GM18868 (cell line): ENCODE results near the gene ARL17B.
"Not testable (repeated sequence)": the region's sequence is repeated elsewhere in the genome, so short reads cannot be mapped to it uniquely, and the experiment has no call there.

Experiments used
- ATAC-seq: cut with Tn5 transposase; IDR thresholded peaks from one replicate; pipeline ENCODE4 v1.9.1; 2021; ENCODE audit warnings: mild to moderate bottlenecking, moderate library complexity; ENCODE audit not compliant: unreplicated experiment

The ARL17B gene

DNA sequence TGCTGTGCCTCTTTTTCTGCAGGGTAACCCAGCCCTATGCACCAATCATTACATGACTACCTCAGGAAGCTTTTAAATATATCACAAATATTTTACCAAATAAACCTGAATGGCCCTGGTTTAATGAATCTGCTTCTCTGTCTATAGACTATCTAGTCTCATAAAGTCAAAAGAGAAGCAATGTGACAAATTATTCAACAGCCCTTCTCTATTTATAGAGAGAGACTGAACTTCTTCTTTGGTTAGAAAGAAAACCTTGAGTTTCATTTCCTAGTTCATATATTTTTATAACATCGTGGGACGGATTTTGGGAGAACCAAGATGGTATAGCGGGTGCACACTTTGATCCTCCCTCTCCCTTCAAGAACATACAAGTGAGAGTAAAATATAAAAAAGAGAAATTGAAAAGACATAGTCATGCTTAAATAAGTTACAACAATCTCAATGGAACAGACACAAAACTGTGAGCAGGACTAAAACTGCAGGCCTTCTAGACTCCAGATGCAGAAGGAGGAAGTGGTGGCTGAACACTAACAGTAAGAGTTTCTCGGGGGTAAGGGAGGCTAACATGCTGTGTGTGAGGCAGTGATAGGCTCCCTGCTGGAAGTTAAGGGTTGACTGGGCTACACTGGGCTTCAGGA lies 70.5 kb downstream of the ARL17B start:
- ATAC-seq, result peak; percentile 92

DNA sequence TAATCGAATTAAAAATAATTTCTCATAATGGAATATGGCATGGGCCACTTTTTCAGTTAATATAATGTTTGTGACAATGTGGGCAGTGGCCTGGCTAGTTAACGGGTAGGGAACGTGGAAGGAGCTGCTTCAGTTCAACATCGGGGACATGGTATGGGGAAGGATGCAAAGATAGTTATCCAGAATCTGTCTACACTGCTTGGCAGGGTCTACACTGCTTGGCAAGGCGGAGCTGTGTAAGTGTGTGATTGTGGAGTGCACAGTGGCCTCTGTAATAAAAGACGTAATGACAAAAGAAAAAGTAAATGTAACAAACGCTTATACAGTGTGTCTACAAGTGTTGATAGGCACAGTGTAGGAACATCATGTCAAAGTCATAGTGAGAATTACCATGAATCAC lies 74.0 kb downstream of the ARL17B start:
- not testable (repeated sequence) for ATAC-seq

DNA sequence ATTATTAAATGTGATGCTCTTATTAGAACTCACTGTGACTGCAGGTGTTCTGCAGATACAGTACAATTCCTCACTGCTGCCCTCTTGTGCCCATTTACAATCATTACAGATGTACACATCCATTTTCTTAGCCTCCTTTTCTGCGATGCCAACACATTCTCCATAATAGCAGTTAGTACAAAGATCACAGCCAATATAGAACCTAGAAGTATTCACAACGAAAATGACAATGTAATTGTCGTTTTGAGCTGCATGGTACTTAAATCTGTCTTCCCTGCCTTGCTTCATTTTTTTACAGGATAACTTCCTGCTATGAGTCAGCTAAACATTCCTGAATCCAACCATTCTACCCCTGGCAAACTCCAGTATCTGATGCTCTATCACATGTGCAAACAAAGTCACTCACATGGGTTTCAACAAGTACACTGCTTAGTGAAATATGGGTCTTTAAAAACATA lies 74.8 kb downstream of the ARL17B start:
- not testable (repeated sequence) for ATAC-seq

DNA sequence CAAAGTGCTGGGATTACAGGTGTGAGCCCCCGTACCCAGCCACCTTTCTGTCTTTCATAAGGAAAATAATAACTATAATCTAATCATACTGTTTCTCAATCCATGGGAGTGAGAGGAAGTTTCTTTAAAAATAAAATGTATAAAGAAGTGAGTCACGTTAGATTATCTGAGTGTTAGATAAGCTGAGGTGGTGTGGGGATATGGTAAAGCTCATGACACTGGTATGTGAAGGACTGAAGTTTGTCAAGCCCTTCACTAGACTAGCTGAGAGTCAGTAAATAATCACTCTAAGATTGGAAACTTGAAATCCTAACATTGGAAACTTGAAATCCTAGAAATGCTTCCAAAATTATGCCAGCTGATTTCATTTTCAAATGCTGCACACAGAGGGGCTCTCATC lies 76.1 kb downstream of the ARL17B start:
- ATAC-seq, result not testable (repeated sequence)

DNA sequence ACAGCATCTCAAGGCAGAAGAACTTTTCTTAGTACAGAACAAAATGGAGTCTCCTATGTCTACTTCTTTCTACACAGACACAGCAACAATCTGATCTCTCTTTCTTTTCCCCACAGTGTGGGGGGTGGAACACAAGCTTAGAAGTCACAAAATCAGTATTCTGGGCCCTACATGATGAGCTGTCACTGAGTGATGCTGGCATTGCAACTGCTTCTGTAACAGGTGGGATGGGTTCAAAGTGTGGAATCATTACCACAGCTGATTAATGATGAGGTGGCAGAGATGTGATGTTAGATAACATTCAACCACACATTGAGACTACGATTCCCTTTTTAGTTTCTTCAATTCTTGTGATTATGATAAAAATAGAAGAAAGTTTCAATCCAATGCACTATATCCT lies 77.1 kb downstream of the ARL17B start:
- ATAC-seq, result not testable (repeated sequence)

DNA sequence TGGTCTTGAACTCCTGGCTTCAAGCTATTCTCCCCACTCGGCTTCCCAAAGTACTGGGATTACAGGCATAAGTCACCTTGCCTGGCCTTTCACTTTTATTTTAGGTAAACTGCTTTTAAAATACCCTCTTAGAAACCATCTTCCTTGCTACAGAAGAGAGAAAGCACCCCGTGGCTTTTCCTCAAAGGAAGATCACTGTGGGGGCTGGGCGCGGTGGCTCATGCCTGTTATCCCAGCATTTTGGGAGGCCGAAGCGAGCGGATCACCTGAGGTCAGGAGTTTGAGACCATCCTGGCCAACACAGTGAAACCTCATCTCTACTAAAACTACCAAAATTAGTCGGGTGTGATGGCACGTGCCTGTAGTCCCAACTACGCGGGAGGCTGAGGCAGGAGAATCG lies 78.9 kb downstream of the ARL17B start:
- not testable (repeated sequence) for ATAC-seq

DNA sequence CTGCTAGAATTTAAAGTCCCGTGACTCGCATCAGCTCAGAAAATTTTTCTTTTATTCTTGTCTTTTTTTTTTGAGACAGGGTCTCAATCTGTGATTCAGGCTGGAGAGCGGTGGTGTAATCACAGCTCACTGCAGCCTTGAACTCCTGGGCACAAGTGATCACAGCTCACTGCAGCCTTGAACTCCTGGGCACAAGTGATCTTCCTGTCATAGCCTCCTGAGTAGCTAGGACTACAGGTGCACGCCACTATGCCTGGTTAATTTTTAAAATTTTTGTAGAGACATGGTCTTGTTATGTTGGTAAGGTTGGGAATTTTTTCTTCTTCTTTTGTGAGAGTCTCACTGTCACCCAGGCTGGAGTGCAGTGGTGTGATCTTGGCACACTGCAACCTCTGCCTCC lies 80.2 kb downstream of the ARL17B start:
- not testable (repeated sequence) for ATAC-seq

DNA sequence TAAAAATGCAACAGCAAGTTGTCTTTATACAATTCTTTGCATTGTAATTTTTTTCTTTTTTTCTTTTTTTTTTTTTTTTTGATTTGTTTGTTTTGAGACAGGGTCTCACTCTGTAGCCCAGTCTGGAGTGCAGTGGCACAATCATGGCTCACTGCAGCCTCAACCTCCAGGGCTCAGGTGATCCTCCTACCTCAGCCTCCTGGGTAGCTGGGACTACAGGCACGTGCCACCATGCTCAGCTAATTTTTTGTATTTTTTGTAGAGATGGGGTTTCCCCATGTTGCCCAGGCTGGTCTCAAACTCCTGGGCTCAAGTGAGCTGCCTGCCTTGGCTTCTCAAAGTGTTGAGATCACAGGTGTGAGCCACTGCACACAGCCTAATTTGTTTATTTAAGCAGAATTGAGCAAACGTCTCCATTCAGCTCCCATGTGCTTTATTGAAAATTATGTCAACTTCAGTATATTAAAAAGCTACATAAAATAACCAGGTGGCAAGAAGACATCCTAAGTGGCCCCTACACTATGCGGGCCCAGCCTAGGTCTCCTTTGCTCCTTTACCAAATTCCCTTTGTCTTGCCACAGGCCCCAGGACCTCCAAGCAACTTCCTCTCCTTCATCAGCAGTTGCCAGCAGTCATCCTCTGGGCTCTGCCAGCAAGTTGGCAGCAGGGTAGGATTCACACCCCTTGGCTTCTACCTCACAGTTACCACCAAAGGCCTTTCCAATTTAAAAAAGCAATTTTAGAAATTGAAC lies 84.7 kb downstream of the ARL17B start:
- ATAC-seq, result not testable (repeated sequence)

DNA sequence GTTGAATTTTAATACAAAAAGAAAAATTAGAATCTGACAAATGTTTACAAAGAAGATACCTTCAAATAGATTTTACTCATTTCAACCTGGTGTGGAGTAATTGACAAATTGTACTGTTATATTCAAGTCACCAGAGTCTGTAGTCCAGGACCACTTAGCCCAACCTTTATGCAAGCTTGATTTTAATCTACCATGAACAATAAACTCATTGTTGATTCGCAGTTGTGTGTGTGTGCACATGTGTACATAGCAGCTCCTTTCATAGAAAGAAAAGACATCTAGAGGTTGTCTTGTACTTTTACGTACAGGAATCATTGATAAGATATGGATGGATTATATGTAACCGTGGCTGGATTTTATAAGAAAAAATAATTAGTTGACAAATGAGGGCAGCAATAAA lies 87.3 kb downstream of the ARL17B start:
- ATAC-seq, result no peak

DNA sequence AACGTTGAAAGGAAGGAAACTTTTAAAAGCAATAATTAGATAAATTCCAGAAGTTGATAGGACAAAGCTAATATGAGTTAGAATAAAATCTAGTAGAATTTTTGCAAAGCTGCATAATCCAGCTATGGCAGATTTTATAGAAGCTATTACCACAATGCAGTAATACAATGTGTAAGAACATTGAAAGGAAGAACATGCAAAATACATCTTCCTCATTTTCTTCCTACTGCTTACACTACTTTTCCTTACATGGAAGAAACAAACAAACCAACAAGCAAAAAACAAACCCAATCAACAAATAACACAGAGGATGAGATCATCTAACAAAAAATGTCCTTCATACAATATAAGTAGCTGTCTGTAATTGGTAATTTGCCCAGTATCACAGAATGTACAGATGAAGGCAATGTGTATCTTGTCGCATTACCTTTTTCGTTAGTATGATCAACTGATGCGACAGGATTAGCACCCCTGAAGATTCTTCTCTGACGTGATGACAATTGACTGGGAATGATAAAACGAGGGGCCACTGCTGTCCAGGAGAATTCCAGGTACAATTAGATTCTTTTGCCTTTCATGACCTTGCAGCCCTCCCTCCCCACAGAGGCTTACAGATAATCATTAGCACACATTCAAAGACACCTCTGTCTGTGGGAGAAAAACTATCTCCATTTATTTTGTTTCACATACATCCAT lies 87.9 kb downstream of the ARL17B start:
- ATAC-seq, result no peak

DNA sequence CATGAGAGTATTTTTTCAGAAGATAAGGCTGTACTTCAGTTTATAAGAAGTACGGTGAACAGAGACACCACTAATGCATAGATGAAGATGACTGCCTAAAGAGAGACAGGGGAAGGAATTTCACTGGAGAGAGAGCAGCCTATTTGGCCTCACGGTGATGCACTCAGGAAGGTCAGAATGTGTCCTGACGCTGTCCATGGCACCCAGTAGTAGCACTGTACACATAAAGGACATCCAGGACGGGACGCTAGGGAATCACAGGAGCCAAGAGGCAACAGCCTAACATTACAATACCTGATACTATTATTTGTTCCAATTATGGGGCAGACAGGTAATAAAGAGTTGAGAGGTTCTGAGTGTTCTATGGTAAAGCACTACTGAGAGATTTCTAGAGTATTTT lies 91.5 kb downstream of the ARL17B start:
- ATAC-seq, result no peak

DNA sequence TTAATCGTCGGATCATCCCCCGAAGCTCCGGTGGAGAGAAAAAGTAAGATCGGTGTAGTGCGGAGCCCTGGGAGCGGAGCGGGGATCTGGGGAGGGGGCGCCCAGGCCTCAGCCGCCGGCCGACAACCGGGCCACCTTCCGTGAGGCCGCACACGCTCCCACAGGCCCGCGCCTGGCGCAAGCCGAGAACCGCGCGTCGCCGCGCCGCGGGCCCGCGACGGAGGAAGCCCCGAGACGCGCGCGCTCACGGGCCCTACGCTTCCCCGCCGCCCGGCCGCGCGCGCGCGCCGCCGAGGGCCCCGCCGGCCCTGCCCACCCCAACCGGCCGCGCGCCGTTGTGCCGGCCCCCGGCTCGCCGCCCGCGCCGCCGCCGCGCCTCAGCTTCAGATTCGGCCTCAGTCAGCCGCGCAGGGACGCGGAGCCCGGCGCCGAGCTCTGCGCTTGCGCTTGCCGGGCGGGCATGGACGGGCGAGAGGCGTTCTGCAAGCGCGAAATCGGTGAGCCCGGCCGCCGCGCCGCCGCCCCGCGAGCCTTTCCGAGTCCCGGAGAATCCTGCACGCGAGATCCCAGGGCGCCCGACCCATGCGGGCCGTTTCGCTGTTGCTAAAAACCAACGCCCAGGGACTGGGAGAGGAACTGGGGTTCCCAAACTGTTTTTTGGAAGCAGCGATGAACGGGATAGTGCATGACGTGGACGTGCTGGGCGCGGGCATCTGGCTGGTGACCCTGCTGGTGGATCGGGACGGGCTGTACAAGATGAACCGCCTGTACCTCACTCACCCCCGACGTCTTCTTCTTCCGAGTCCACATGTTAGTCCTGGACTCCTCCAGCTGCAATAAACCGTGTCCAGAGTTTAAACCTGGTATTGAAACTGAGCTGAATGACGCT lies 94.7 kb downstream of the ARL17B start:
- ATAC-seq, result peak; percentile 83

DNA sequence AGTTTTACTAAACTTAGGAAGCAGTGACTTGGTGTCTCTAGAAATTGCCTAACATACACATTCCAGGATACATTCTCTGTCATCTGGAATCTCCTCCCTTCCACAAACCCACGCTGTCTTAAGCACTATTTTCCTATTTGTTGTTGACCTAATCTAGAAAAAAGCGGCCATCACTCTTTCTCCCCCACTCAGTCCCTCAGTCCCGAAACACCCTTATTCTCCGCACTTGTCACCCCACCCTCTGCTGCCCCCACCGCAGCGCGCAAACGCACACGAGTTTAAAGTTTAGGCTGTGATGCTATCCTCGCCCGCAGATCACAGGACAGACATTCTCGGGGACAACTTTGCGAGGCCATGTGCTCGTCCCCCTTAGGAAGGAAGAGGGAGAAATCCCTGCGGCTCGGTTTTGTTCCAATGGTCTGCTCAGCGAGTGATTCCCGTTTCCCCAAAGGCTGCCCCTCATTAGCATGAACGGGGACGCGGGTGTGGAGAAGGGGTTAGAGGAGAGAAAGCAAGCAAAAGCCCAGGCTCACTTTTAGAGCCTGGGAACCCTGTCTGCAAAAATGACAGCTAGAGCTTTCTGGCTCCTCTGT lies 95.4 kb downstream of the ARL17B start:
- peak; percentile 17 for ATAC-seq

DNA sequence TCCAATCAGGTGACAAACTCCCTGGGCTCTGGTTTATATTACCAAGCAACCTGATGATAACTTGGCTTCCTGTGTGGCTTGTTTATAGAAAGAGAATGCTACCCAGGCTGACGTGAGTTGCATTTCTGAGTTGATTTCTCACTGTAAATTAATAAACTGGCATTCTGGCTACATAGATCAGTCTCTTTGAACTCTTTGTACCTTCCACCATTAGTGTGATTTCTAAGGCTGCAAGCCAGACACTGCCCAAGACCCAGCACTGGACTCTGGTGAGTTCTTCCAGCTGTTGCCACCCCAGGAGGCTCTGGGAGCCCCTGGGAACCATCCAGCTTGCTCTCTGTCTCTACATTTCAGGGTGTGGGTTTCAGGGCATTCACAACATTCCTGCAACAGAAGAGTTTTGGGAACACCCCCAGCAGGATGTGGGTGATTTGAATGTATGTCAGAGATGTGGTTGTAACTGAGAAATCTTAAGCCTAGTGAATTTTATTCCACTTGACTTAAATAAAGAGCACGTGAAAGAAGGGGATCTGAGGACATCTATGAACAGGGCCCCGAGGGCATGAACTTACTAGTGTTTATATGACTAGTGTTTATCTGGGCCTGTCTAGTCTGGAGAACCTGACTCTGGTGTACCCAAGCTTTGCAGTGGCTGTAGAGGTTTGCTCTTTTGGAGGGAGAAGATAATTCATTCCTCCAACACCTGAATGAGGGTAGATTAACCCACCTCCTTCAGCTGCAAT lies 96.9 kb downstream of the ARL17B start:
- ATAC-seq, result no peak

DNA sequence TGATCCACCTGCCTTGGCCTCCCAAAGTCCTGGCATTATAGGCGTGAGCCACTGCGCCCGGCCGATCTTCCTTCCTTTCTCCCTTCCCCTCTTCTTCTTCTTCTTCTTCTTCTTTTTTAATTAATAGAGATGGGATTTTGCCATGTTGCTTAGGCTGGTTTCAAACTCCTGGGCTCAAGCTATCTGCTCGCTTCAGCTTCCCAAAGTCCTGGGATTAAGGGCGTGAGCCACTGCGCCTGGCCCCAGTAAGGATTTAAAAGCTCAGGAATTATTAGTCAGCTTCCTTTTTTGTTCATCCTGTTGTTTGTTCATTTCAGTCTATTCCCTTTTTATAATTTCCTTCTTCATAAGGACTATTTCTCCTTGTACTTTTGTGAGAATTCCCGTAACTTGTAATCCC lies 99.3 kb downstream of the ARL17B start:
- ATAC-seq, result no peak

DNA sequence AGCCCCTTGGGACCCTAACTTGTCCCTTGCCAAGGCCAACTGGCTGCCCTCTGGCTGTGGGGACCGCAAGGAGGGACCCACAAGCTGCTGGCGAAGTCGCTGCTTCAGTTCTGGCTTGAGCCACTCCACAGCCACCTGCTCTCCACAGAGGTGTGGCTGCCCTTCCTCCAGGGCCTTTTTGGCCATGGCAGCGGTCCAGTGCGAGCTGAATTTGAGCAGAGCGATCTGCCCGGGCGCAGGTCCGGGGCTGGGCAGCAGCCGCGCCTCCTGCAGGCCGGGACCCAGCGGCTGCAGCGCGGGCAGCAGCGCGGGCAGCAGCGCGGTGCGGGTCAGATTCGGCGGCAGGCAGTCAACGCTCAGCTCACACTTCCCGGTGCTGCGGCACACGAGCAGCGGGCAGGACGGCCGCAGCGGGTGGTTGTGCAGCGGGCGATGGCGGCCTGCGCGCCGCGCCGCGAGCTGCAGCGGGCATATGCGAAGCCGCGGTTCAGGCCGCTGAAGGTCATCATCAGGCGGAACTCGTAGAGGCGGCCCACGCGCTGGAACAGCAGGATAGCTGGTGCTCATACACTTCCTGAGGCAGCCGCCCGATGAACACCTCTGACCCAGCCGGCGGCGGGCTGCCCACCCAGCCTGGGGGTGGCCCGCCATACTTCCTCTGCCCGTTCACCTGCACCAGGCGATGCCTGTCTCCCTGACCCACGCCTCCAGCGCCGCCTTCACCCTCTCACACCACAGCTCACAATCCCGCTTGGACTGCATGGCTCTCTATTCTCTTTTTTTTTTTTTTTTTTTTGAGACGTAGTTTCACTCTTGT lies 101.5 kb downstream of the ARL17B start:
- not testable (repeated sequence) for ATAC-seq

DNA sequence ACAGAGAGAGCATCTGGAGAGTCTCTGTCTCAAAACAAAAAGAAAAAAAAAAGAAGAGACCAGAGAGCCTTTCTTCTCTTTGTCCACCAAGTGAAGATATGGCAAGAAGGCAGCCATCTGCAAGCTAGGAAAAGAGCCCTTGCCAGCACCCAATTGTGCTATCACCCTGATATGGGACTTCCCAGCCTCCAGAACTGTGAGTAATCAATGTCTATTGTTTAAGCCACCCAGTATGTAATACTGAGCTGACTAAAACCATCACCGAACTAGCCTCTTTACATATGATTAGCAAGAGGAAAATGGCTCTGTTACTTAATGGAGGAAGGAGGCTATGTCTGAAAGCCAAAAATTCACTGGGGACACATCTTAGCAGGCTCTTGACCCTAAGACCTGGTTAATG lies 105.2 kb downstream of the ARL17B start:
- ATAC-seq, result not testable (repeated sequence)

DNA sequence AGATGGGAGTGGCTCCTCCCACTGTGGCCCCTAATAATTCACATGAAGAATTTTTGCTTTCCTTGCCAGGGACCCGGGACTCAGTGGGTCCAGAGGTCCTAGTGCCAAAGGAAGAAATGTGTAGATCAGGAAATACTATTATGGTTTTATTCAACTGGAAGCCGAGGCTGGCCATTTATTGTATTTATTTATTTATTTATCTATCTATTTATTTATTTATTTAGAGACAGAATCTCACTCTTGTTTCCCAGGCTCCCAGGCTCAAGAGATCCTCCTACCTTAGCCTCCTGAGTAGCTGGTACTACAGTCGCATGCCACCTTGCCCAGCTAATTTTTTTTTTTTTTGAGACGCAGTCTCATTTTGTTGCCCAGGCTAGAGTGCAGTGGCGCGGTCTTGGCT lies 107.4 kb downstream of the ARL17B start:
- not testable (repeated sequence) for ATAC-seq

DNA sequence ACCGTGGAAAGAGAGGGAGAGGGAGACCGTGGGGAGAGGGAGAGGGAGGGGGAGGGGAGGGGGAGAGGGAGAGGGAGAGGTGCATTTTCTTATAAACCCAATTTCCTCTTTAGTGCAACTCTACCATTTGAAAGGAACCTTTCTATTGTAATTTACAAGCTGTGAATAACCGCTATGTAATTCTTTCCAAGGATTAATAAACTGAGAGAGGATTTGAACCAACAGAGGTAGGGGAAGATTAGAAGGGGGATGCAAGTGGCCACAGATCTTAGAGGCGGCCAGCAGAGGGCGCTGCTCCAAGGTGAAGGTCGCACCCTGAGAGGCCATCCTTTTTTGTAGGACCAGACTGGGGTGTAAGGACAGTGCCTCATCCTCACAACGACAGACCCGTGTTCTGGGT lies 107.8 kb downstream of the ARL17B start:
- ATAC-seq, result not testable (repeated sequence)
